Activated CD4-positive, alpha-beta T cell treated with anti-CD3 and anti-CD28 coated beads, Interleukin-2, amount 10 ng/mL, durations not matched to agents 7 days and 5 days (primary cell): ENCODE data around the gene DDX20. TPM values are rescaled to one million over a fixed set of nuclear protein-coding genes. Genes with fewer than 3 reads are reported as not detected.

ENCODE experiments used
- CTCF ChIA-PET: fragments of 350-600 bp; sonication (Branson Sonifier 250); formaldehyde crosslinking; loops from one replicate; lab custom pipeline; 2021; ENCODE audit warnings: antibody characterized with exemption; lab: Charles Lee
- POLR2A ChIA-PET: fragments of 350-600 bp; sonication (Branson Sonifier 250); formaldehyde crosslinking; loops from one replicate; lab custom pipeline; 2021; ENCODE audit warnings: antibody characterized with exemption; lab: Charles Lee
- DNase-seq: peaks from one replicate; pipeline ENCODE4 v3.0.0-alpha.2; 2020
- H3K27ac Mint-ChIP-seq: one replicate; pipeline ENCODE4 v1.8.0; 2021; ENCODE audit warnings: mild to moderate bottlenecking, moderate library complexity, mixed read lengths
- H3K27me3 Mint-ChIP-seq: one replicate; pipeline ENCODE4 v1.8.0; 2021; ENCODE audit warnings: mixed read lengths
- H3K36me3 Mint-ChIP-seq: one replicate; pipeline ENCODE4 v1.8.0; 2021; ENCODE audit warnings: low read depth, mixed read lengths
- H3K4me1 Mint-ChIP-seq: one replicate; pipeline ENCODE4 v1.8.0; 2021; ENCODE audit warnings: mixed read lengths
- H3K4me3 Mint-ChIP-seq: one replicate; pipeline ENCODE4 v1.8.0; 2021; ENCODE audit warnings: mild to moderate bottlenecking, moderate library complexity, mixed read lengths
- H3K9me3 Mint-ChIP-seq: one replicate; pipeline ENCODE4 v1.8.0; 2021; ENCODE audit warnings: mixed read lengths
- total RNA-seq, 2 experiments: library from RNA; stranded (reverse); gene quantifications; one replicate each; pipeline ENCODE4 v1.2.3, GENCODE V29; 2021

DDX20 gene
- 10 to 100 TPM; 14.4 to 18.9 TPM for total RNA-seq

- H3K4me3 Mint-ChIP-seq: peak within 1 kb of the TSS; percentile 86
- H3K4me1 Mint-ChIP-seq: peaks cover 49% of the 10 kb centered on the region
- ChIA-PET CTCF (interaction anchor here (0.6 to 2.5 kb wide), 17 partner anchors 8 to 609 kb away, joined by 3 to 12 read pairs (median 4); no protein-coding TSS in a partner anchor), POLR2A (interaction anchor here (0.6 kb wide), 1 partner anchor 122 kb away, joined by 3 read pairs; no protein-coding TSS in a partner anchor)
- peaks cover 19% of the 10 kb centered on the region for H3K36me3 Mint-ChIP-seq
- H3K27ac Mint-ChIP-seq: peak within 1 kb of the TSS; percentile 96
- H3K9me3 Mint-ChIP-seq: no peaks in the 10 kb centered on the region
- peak; percentile 93 for DNase-seq
- no peaks in the 10 kb centered on the region for H3K27me3 Mint-ChIP-seq
Measured at GRCh38 chr1:111755331-111756123, at the start of gene DDX20. DDX20 (plus strand) TSS chr1:111755901; CDS start chr1:111755925, 24 bp downstream.

GRCh38 chr1:111706921-111707320, 48.8 kb upstream of the DDX20 start:
- peaks cover 23% of the 10 kb centered on the region for H3K4me1 Mint-ChIP-seq
- CTCF ChIA-PET: interaction anchor here (0.6 kb wide), 1 partner anchor 541 kb away, joined by 4 read pairs; no protein-coding TSS in a partner anchor
- peaks cover 57% of the 10 kb centered on the region for H3K36me3 Mint-ChIP-seq
- no peak for DNase-seq
- POLR2A ChIA-PET: no interaction called here
- H3K4me3 Mint-ChIP-seq: no peak overlapping the region
- no peaks in the 10 kb centered on the region for H3K27me3 Mint-ChIP-seq
- H3K27ac Mint-ChIP-seq: no peak overlapping the region
- no peaks in the 10 kb centered on the region for H3K9me3 Mint-ChIP-seq

- ChIA-PET CTCF (no interaction called here), POLR2A (interaction anchor here (0.6 kb wide), 1 partner anchor 112 kb away, joined by 3 read pairs; no protein-coding TSS in a partner anchor)
- Mint-ChIP-seq H3K36me3 (peaks cover 51% of the 10 kb centered on the region), H3K27me3 (no peaks in the 10 kb centered on the region), H3K4me3 (no peak overlapping the region), H3K9me3 (no peaks in the 10 kb centered on the region), H3K27ac (no peak overlapping the region), H3K4me1 (peaks cover 22% of the 10 kb centered on the region)
- no peak for DNase-seq
Measured at GRCh38 chr1:111707906-111708305, 47.8 kb upstream of the DDX20 start.

GRCh38 chr1:111709986-111710385, 45.7 kb upstream of the DDX20 start:
- no peak overlapping the region for H3K27ac Mint-ChIP-seq
- peaks cover 39% of the 10 kb centered on the region for H3K36me3 Mint-ChIP-seq
- no peak for DNase-seq
- no peaks in the 10 kb centered on the region for H3K9me3 Mint-ChIP-seq
- no peaks in the 10 kb centered on the region for H3K27me3 Mint-ChIP-seq
- ChIA-PET POLR2A (no interaction called here), CTCF (interaction anchor here (0.9 kb wide), 1 partner anchor 18 kb away, joined by 3 read pairs; no protein-coding TSS in a partner anchor)
- no peak overlapping the region for H3K4me3 Mint-ChIP-seq
- H3K4me1 Mint-ChIP-seq: peaks cover 23% of the 10 kb centered on the region

GRCh38 chr1:111716333-111716732, 39.4 kb upstream of the DDX20 start:
- Mint-ChIP-seq H3K9me3 (no peaks in the 10 kb centered on the region), H3K27ac (no peak overlapping the region), H3K4me1 (peaks cover 10% of the 10 kb centered on the region), H3K36me3 (peaks cover 20% of the 10 kb centered on the region), H3K4me3 (no peak overlapping the region), H3K27me3 (no peaks in the 10 kb centered on the region)
- ChIA-PET POLR2A (no interaction called here), CTCF (interaction anchor here (1.0 to 3.3 kb wide), 7 partner anchors 12 to 208 kb away, joined by 3 to 14 read pairs (median 9); no protein-coding TSS in a partner anchor)
- no peak for DNase-seq

GRCh38 chr1:111717450-111717849, 38.3 kb upstream of the DDX20 start:
- POLR2A ChIA-PET: no interaction called here
- no peak for DNase-seq
- CTCF ChIA-PET: interaction anchor here (0.6 to 1.6 kb wide), 4 partner anchors 13 to 203 kb away, joined by 3 to 4 read pairs (median 3); no protein-coding TSS in a partner anchor
- H3K36me3 Mint-ChIP-seq: peaks cover 19% of the 10 kb centered on the region
- H3K4me3 Mint-ChIP-seq: no peak overlapping the region
- H3K27ac Mint-ChIP-seq: no peak overlapping the region
- peaks cover 10% of the 10 kb centered on the region for H3K4me1 Mint-ChIP-seq
- no peaks in the 10 kb centered on the region for H3K9me3 Mint-ChIP-seq
- no peaks in the 10 kb centered on the region for H3K27me3 Mint-ChIP-seq

- Mint-ChIP-seq H3K27ac (peak overlapping the region; percentile 72), H3K9me3 (no peaks in the 10 kb centered on the region), H3K4me3 (no peak overlapping the region), H3K27me3 (no peaks in the 10 kb centered on the region), H3K36me3 (peaks cover 17% of the 10 kb centered on the region), H3K4me1 (peaks cover 16% of the 10 kb centered on the region)
- no peak for DNase-seq
- ChIA-PET CTCF (interaction anchor here (0.6 kb wide), 1 partner anchor 690 kb away, joined by 5 read pairs; no protein-coding TSS in a partner anchor), POLR2A (no interaction called here)
Measured at GRCh38 chr1:111719135-111719534, 36.6 kb upstream of the DDX20 start.

- Mint-ChIP-seq H3K4me3 (no peak overlapping the region), H3K4me1 (peaks cover 11% of the 10 kb centered on the region), H3K9me3 (no peaks in the 10 kb centered on the region), H3K27ac (no peak overlapping the region), H3K27me3 (no peaks in the 10 kb centered on the region), H3K36me3 (peaks cover 17% of the 10 kb centered on the region)
- CTCF ChIA-PET: no interaction called here
- POLR2A ChIA-PET: no interaction called here
- DNase-seq: no peak
Measured at GRCh38 chr1:111719674-111720132, 36.0 kb upstream of the DDX20 start.

- Mint-ChIP-seq H3K4me3 (no peak overlapping the region), H3K36me3 (peaks cover 17% of the 10 kb centered on the region), H3K4me1 (peaks cover 8% of the 10 kb centered on the region), H3K27me3 (no peaks in the 10 kb centered on the region), H3K27ac (peak overlapping the region; percentile 42), H3K9me3 (no peaks in the 10 kb centered on the region)
- no peak for DNase-seq
- ChIA-PET CTCF (interaction anchor here (1.8 kb wide), 1 partner anchor 17 kb away, joined by 5 read pairs; no protein-coding TSS in a partner anchor), POLR2A (no interaction called here)
Measured at GRCh38 chr1:111720274-111720976, 35.3 kb upstream of the DDX20 start.

- H3K4me3 Mint-ChIP-seq: no peak overlapping the region
- ChIA-PET POLR2A (no interaction called here), CTCF (interaction anchor here (1.8 kb wide), 1 partner anchor 16 kb away, joined by 5 read pairs; no protein-coding TSS in a partner anchor)
- DNase-seq: no peak
- H3K27me3 Mint-ChIP-seq: no peaks in the 10 kb centered on the region
- H3K9me3 Mint-ChIP-seq: no peaks in the 10 kb centered on the region
- H3K27ac Mint-ChIP-seq: no peak overlapping the region
- H3K4me1 Mint-ChIP-seq: peaks cover 8% of the 10 kb centered on the region
- peaks cover 16% of the 10 kb centered on the region for H3K36me3 Mint-ChIP-seq
Measured at GRCh38 chr1:111720977-111721786, 34.5 kb upstream of the DDX20 start.

GRCh38 chr1:111723091-111723806, 32.5 kb upstream of the DDX20 start:
- H3K4me3 Mint-ChIP-seq: no peak overlapping the region
- no peak for DNase-seq
- ChIA-PET CTCF (no interaction called here), POLR2A (no interaction called here)
- H3K36me3 Mint-ChIP-seq: peaks cover 2% of the 10 kb centered on the region
- H3K27me3 Mint-ChIP-seq: no peaks in the 10 kb centered on the region
- H3K27ac Mint-ChIP-seq: no peak overlapping the region
- no peaks in the 10 kb centered on the region for H3K9me3 Mint-ChIP-seq
- peaks cover 8% of the 10 kb centered on the region for H3K4me1 Mint-ChIP-seq
